CD4-positive, alpha-beta T cell treated with Interleukin-6 for 4 hours (primary cell): ENCODE data around the gene C16orf87.
"Not testable (repeated sequence)": the region's sequence is repeated elsewhere in the genome, so short reads cannot be mapped to it uniquely, and the experiment has no call there.

Experiments
- DNase-seq: peaks from one replicate; pipeline ENCODE4 v3.0.0-alpha.2; 2020; ENCODE audit warnings: mixed read lengths

Gene C16orf87, protein sequence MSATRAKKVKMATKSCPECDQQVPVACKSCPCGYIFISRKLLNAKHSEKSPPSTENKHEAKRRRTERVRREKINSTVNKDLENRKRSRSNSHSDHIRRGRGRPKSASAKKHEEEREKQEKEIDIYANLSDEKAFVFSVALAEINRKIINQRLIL

DNA sequence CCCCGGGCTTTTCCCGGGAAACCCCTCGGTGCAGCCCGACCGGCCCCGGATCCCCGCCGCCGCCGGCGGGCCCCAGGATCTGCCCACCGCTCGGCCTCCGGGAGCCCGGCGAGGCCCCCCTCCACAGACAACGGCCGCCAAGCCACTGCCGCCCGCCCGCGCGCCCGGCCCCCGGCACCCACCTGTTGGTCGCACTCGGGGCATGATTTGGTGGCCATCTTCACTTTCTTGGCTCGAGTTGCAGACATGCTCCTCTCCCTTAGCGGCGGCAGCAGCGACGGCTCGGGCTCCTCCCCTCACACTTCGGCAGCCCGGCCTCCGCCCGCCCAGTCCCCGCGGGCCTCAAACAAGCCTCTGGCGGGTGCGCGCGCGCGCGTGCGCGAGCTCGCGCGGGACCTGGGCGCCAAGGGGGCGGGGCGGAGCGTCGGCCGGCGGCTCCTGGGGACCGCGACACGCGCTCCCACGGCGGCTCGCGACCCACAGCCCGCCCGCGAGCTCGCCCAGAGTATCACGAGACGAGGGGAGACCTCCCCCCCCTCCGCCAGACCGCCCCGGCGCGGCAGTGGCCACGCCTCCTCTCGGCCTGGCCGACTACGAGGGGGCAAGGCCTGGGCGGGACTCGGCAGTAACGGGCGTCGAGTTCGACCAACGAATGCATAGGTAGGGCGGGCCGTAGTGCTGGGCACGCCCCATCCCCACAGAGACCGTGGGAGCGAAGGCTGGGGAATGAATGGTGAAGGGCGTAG lies at the start of gene C16orf87:
TSS of gene C16orf87 (minus strand) at position 279 of the 746 bp plus-strand sequence. CDS start at position 248, 31 bp downstream.
- peak; percentile 94 for DNase-seq

DNA sequence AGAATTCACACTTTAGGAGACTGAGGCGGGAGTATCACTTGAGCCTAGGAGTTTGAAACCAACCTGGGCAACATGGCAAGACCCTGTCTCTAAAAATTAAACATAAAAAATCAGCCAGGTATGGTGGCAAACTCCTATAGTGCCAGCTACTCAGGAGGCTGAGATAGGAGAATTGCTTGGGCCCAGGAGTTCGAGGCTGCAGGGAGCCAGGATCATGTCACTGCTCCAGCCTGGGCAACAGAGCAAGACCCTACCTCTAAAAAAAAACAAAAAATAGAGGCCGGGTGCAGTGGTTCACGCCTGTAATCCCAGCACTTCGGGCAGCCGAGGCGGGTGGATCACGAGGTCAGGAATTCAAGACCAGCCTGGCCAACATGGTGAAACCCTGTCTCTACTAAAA lies 44.3 kb upstream of the C16orf87 start:
- DNase-seq, result no peak

DNA sequence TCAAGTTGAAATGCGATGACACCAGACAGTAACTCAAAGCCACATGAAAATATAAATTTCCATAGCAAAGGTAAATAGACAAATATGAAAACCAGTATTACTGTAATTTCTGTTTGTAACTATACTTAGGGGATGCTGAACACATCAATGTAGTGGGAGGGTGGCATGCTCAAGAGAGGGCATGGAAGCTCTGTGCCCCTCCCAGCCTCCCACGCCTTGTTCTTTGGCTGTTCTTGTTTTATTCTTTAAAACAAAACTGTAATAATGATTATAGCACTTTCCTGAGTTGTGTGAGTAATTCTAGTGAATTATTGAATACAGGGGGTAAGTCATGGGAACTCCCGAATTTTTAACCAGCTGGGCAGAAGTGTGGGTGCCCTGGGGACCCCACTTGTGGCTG lies 42.2 kb upstream of the C16orf87 start:
- DNase-seq, result no peak

DNA sequence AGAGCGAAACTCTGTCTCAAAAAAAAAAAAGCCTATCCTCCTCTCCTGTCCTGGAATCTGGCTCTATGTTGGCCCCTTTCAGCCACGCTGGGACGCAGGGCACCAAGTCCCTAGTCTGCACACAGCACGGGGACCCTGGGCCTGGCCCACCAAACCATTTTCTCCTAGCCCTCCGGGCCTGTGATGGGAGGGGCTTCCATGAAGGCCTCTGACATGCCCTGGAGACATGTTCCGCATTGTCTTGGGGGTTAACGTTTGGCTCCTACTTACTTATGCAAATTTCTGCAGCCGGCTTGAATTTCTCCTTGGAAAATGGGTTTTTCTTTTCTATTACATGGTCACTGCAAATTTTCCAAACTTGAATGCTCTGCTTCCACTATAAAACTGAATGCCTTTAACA lies 40.6 kb upstream of the C16orf87 start:
- DNase-seq, result no peak

DNA sequence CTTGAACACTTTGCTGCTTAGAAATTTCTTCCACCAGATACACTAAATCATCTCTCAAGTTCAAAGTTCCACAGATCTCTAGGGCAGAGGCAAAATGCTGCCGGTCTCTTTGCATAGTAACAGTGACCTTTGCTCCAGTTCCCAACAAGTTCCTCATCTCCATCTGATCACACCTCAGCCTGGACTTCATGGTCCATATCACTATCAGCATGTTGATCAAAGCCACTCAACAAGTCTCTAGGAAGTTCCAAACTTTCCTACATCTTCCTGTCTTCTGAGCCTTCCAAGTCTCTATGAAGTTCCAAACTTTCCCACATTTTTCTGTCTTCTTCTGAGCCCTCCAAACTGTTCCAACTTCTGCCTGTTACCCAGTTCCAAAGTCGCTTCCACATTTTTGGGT lies 37.9 kb upstream of the C16orf87 start:
- DNase-seq, result not testable (repeated sequence)

DNA sequence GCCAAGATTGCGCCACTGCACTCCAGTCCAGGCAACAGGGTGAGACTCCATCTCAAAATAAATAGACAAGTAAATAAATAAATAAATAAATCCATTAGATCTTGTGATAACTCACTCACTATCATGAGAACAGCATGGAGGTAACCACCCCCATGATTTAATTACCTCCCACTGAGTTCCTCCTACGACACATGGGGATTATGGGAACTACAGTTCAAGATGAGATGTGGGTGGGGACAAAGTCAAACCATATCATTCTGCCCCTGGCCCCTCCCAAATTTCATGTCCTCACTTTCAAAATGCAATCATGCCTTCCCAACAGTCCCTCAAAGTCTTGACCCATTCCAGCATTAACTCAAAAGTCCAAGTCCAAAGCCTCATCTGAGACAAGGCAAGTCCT lies 36.5 kb upstream of the C16orf87 start:
- DNase-seq, result not testable (repeated sequence)

DNA sequence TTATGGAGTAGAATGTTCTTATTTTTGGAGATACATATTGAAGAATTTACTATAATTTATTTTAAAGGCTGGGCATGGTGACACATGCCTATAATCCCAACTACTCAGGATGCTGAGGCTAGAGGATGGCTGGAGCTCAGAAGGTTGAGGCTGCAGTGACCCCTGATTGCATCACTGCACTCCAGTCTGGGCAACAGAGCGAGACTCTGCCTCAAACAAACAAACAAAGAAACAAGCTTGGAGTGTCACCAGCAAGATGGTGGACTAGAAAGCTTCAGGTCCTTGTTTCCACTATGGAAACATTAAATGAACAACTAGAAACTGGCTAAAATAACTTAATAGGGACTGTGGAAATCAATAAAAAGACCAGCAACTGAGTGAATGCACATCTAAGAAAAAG lies 35.3 kb upstream of the C16orf87 start:
- DNase-seq, result no peak

DNA sequence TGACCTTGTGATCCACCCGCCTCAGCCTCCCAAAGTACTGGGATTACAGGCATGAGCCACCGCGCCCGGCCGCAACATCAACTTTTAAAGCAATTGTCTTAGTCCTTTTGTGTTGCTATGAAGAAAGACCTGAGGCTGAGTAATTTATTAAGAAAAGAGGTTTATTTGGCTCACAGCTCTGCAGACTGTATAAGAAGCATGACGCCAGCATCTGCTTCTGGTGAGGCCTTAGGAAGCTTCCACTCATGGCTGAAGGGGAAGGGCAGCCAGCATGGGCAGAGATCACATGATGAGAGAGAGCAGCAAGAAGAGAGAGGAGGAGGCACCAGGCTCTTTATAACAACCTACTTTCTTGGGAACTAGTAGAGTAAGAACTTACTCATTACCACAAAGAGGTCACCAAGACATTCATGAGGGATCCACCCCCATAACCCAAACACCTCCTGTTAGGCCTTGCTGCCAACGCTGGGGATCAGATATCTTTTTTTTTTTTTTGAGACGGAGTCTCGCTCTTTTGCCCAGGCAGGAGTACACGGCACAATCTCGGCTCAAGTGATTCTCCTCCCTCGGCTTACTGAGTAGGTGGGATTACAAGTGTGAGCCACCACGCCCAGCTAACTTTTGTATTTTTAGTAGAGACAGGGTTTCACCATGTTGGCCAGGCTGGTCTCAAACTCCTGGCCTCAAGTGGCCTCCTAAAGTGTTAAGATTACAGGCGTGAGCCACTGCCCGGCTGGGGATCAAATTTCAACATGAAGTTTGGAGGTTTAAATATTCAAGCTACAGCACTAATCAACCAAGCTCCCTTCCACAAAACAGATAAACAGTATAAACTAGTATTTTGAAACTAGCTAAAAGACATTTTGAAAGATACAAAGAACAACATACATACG lies 31.8 kb upstream of the C16orf87 start:
- DNase-seq, result no peak

DNA sequence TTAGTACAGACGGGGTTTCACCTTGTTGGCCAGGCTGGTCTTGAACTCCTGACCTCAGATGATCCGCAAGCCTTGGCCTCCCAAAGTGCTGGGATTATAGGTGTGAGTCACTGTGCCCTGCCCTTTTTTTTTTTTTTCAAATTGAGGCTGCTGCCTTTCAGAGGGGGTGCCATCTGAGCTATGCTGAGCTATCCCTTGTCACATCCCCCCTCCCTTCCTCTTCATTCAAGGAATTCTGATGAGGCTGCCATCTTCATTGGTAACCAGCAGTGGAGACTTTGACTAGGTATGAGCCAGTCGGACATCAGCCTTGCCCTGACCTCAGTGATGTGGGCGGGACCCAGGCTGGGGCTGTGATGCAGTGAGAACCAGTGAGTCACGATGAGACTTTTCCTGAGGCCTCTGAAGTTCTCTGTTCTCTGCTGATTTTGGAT lies 28.8 kb upstream of the C16orf87 start:
- no peak for DNase-seq

DNA sequence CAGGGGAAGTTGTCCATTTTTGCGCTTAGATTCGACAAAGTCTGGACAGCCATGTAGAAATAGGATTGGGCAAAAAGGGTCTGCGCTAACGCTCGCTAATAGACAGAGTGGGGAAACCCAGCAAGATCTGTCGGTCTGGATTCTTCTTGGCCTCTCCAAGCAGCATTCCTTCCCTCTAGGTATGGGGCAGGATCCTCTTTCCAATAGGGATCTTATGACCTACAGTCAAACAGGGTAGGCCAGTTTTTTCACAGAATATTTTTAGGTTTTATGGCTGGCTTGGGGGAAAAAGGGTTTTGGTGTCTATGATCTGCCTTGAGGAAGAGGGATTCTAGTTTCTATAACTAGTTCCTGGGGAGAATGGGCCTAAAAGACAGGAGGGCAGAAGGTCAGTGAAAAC lies 27.2 kb upstream of the C16orf87 start:
- DNase-seq, result no peak

DNA sequence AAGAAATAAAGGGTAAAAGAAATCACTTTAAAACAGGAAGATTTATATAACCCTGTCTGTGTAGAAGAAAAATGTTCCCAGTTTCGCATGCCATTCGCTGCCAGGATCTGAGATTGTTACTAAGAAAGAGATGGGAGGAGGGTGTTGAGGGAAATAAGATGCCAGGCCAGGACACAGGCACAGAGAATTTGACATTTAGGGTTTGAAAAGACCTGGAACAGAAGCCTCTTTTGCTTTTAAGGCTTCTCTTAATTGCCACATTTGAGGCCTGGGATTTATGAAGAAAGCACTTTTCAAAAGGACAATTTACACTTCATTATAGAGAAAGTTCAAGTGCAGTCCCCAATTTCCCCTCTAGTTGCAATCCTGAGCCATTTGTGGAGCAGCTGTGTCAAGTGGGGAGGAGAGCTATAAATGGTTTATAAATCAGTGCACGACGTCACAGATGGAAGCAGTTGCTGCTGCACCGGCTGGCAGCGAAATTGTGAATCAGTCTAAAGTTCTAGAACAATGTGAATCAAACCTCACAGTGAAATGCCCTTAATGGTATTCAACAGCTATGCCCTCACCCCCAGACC lies 26.5 kb upstream of the C16orf87 start:
- DNase-seq, result no peak

DNA sequence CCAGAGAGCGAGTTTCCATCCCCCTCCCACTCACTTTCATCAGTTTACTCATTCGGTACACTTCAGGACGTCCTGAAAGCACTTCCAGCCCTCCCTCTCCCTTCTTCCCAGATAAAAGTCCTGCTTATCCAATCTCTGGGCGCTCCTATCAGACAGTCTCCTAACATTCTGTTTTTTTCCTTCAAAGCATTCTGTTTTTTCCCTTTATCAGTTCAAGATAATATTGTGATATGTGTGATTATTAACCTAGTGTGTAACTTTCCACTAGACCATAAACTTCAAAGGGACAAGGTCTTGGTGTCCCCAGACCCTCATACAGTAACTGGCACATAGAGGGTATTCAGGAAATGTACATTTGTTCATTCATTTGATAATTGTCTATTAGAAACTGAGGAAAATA lies 24.4 kb upstream of the C16orf87 start:
- no peak for DNase-seq

DNA sequence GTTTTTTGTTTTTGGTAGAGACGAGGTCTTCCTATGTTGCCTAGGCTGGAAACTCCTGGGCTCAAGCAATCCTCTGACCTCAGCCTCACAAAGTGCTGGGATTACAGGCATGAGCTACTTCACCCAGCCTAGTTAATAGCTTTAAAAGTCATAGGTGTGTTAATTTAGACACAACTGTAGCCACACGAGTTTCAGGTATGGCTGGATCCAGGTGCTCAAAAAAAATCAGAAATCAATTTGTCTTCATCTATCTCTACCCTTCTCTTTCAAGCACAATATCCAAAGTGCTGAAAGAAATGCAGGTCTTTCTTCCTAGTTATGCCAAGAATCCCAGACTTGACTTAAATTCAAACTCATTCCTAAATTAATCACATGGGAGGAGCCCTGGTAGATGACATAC lies 23.9 kb upstream of the C16orf87 start:
- no peak for DNase-seq

DNA sequence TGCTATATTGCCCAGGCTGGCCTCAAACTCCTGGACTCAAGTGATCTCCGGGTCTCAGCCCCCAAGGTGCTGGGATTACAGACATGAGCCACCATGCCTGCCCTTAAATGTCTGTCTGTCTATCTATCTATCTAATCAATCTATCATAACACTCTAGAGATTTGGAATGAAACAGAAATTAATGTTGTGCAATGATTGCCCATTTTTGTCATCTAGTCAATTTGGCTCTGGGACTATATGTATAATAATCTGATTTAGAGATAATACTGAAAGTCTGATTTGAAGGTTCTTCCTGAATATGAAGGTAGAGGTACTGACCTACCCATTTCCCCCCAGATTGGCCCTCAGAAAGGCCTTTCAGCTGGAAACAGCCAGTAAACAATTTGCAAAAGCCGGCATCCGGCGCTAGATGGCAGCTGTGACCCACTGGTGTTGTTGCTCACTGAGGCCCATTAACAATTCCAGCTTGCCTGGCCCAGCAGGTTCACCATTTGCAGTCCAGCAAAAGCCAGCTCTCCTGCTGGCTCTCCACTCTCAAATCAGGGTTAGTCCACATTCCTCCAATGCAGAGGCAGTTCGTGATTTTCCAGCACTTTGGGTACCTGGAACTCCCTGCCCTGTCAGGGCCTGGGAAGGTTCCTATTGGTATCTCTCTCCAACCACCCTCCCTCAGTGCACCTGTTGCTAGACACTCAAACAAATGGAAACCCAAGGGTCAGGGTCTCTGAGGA lies 22.9 kb upstream of the C16orf87 start:
- DNase-seq, result peak; percentile 69

DNA sequence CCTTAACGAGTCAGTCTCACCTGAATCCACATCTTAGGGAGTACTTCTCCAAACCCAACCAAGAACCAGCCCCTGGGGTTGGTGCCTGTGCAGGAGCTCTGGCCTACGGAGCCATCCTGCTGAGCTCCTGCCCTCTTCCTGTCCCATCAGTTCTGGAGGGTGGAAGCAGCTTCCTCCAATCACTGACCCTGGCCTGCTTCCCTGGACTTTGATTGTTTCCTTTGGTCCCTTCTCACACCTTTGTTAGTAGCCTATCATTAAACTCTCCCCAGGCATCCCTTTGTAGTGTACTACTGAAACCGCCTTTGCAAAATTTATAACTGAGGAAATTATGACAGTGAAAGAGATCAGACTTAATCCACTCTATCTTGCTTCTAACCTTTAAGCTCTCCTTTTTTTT lies 21.1 kb upstream of the C16orf87 start:
- DNase-seq, result no peak

DNA sequence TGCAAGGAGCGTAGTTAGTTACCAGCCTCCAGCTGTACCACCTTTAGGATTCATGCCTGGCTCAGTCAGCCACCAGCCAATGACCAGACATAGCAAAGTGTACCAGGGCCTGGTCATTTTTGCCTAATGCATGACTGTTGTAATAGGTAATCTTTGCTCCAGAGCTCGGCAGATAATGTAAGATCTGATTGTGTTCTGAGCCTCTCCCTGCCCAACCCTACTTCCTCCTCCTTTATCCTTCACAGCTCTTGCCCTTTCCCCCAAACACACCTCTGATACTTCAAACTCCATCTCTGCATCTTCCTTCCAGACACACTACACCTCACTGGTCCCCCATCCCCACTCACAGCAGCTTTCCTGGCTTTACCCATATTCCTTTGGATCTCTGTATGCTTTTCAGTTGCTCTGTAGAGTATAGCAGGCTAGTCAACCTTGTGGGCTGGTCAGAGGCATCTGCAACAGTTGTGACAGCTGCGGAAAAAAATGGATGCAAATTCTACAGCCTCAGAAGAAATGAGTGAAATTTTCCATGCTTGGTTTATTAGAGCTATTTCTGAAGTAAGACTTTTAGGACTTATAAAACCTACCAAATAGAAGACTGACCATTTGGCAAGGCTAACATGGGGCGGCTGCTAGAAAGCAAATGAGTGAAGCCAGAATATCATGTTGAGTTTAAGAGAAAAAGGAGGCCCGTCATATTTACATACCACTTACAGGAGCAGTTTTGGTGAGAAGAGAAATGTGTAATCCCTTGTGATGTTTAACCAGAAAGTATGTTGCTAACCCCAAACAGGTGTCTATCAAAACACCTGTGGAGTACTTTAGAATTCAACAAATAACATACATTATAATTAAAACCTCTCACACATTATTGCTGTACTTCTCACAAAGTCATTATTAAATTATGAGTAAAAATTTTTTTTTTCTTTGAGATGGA lies 19.9 kb upstream of the C16orf87 start:
- DNase-seq, result no peak

DNA sequence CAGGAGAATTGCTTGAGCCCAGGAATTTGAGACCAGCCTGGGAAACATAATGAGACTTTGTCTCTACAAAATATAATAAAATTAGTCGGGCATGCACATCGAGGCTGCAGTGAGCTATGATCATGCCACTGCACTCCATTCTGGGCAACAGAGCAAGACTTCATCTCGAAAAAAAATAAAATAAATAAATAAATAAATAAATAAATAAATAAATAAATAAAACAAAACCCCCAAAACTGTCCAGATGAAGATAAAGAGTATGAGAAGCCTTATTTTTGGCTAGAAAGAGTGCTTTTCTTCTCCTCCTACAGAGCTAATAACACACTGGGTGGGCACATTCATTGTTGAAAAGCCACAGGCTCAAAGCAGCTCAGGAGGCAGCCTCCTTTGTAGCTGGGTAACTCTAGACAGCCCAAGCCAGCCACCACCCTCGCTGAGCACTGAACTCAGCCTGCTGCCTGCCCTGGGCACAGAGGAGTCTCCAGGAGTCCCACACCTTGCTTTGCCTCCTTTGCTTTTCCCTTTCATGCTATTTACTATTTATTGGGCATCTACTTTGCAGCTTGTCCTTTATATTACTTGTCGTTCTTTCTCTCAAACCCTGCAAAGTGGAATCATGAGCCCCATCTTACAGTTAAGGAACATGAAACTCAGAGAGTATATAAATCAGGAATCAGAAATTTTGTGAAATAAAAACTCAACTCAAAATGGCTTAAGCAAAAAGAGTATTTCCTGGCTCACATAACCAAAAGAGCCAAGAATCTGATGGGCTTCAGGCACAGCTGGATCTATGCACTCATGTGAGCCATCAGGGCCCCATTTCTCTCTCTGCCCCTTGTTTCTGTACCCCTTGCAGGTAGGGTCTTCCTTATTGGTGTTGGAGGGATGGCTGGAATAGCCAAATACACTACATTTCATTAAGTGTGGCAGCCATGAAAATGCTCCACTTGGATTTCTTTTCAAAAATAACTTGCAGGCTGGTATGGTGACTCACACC lies 18.1 kb upstream of the C16orf87 start:
- DNase-seq, result no peak

DNA sequence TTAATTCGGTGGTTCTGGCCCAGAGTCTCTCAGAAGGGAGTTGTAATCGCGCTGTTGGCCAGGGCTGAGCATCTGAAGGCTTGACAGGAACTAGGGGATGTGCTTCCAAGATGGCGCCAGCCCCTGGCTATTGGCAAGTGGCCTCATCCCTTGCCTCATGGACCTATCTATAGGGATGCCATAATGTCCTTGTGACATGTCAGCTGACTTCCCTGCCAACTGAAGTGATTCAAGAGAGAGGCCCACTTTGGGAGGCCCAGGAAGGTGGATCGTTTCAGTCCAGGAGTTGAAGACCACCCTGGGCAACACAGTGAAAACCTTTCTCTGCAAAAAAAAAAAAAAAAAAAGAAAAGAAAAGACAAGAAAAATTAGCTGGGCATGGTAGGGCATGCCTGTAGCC lies 15.0 kb upstream of the C16orf87 start:
- DNase-seq, result no peak

DNA sequence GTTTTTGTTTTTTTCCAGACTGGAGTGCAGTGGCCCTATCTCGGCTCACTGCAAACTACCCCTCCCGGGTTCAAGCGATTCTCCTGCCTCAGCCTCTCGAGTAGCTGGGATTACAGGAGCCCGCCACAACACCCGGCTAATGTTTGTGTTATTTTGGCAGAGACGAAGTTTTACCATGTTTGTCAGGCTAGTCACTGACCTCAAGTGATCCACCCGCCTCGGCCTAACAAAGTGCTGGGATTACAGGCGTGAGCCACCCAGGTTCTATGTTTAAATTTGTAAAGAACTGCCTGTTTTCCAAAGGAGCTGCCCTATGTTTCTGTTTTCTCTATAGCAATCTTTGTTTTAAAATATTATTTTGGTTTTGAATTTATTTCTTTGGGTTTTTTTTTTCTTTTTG lies 13.8 kb upstream of the C16orf87 start:
- DNase-seq, result no peak
